ENCODE data around the gene STPG4.

- TF ChIP-seq CTCF (IDR thresholded peaks at IDR 0.05) (no peak), POLR2A (IDR thresholded peaks at IDR 0.05) (no peak), POLR2AphosphoS5 (IDR thresholded peaks at IDR 0.05; ENCODE audit: insufficient read depth in 1 of 2, low read depth in 1 of 2) (peak; percentile 54 to 75)
Observed at GRCh38 chr2:47069628-47070154, 85.4 kb downstream of the STPG4 start.
